Measurements from ENCODE around the gene PIK3R6.

DNA sequence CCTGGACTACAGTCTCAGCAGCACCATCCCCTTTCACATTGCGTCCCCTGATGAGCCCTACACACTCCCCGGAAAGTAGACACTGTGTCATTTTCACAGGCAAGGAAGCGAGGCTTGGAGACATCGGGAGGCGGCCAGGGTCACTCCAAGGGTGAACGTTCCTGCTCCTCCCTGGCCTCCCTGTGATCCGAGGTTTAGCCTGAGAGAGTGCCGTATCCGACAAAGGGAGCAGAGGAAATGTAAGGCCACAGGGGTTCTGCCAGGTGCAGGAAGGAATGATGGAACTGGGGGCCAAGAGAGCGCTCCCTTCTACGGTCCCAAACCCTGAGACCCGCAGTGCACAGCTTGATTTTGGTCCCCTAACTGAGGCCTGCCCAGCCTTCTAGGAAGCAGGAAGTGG lies 8.0 kb upstream of the PIK3R6 start:
- no peak for TF ChIP-seq POLR2AphosphoS5 (IDR thresholded peaks at IDR 0.05; ENCODE audit: borderline replicate concordance, low read depth, low read length)
- no peak for TF ChIP-seq EZH2 (IDR thresholded peaks at IDR 0.05)
- TF ChIP-seq FOXP2 (optimal IDR thresholded peaks at IDR 0.05; ENCODE audit: control extremely low read depth, extremely low read length, insufficient read depth): no peak
